Urinary bladder (tissue), 4 donors: Measurements from ENCODE around the gene FER. TPM values are rescaled to one million over a fixed set of nuclear protein-coding genes. Genes with fewer than 3 reads are reported as not detected.
A peak's percentile ranks its signal among the peaks of the same experiment; 100 is the strongest.

Experiments
- DNase-seq: peaks from one replicate; pipeline ENCODE4 v3.0.0-alpha.2; 2015; ENCODE audit errors: extremely low spot score
- H3K27ac ChIP-seq: one replicate; pipeline ENCODE4 v1.5.1; 2013; ENCODE audit warnings: low read depth, mild to moderate bottlenecking, moderate library complexity
- H3K36me3 ChIP-seq: one replicate; pipeline ENCODE4 v1.6.1; 2013; ENCODE audit warnings: mild to moderate bottlenecking, moderate library complexity; ENCODE audit not compliant: insufficient read depth
- H3K4me1 ChIP-seq: one replicate; pipeline ENCODE4 v1.6.1; 2013; ENCODE audit warnings: mild to moderate bottlenecking, moderate library complexity; ENCODE audit not compliant: insufficient read depth
- H3K4me3 ChIP-seq: one replicate; pipeline ENCODE4 v1.5.1; 2013; ENCODE audit warnings: low read depth, low read length
- WGBS: extraction: QIAGEN DNeasy Blood & Tissue Kit; methylation state at CpG from one replicate; pipeline ENCODE4 v1.1.7; 2013; 5-methylcytosine and 5-hydroxymethylcytosine counted together
- polyA plus RNA-seq: library from polyadenylated mRNA; stranded (reverse); fragments of 200-250 nt; gene quantifications from one replicate; pipeline ENCODE4 v1.2.3, GENCODE V29; 2013
- total RNA-seq: library from RNA; depleted of rRNA; stranded (reverse); fragments of >200 nt; gene quantifications from one replicate; pipeline ENCODE4 v1.2.3, GENCODE V29; 2014
- donor health status: healthy with polysubstance abuse.
- donor health status: healthy.

FER gene
- total and polyA plus RNA-seq, 2 donors: 6.3 to 84.6 TPM

GRCh38 chr5:108729242-108729615 lies 18.5 kb upstream of the FER start:
- 86% methylated on average over 8 of the region's 8 CpGs for WGBS
- H3K36me3 ChIP-seq: no peaks in the 10 kb centered on the region
- H3K4me3 ChIP-seq: no peak overlapping the region
- no peaks in the 10 kb centered on the region for H3K4me1 ChIP-seq
- DNase-seq: no peak
- H3K27ac ChIP-seq: no peak overlapping the region

DNA sequence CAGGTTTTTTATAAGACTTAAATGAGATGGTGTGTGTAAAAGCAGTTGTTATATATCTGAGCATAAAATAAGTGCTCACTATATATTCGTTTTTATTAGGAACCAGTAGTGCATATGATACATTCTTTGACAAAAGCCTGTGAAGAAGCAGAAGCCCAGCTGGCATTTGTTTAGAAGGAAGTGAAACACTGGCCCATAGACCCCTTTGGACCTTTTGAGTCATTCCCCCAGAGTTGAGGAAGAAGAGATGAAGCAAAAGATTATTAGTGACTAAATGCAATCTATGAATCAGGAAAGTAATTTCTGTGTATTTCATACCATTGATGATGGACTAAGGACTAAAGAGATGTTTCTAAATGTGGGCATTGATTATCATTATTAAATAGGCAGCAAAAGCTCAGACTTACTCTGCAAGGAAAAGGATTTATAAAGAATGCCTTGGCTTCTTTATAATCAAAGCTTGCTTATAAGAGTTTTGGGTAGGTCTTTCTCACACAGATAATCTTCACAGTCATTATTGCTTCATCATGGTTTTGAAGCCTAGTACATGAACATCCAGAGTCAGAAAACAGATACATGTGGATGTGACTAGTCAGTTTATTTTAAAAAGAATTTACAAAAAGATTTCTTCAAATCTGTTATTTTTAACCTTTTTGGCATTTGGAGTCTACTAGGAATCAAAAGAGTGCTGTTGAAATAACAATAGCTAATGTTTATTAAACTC lies 16.9 kb upstream of the FER start:
- Histone ChIP-seq H3K4me1 (no peaks in the 10 kb centered on the region), H3K27ac (no peak overlapping the region), H3K4me3 (no peak overlapping the region), H3K36me3 (no peaks in the 10 kb centered on the region)
- WGBS: 68% methylated on average over 1 of the region's 1 CpG
- no peak for DNase-seq

- no peak overlapping the region for H3K4me3 ChIP-seq
- no peaks in the 10 kb centered on the region for H3K4me1 ChIP-seq
- DNase-seq: no peak
- no peak overlapping the region for H3K27ac ChIP-seq
- WGBS: 51% methylated on average over 5 of the region's 5 CpGs
- H3K36me3 ChIP-seq: no peaks in the 10 kb centered on the region
Measured at GRCh38 chr5:108735790-108736189, 11.9 kb upstream of the FER start.

DNA sequence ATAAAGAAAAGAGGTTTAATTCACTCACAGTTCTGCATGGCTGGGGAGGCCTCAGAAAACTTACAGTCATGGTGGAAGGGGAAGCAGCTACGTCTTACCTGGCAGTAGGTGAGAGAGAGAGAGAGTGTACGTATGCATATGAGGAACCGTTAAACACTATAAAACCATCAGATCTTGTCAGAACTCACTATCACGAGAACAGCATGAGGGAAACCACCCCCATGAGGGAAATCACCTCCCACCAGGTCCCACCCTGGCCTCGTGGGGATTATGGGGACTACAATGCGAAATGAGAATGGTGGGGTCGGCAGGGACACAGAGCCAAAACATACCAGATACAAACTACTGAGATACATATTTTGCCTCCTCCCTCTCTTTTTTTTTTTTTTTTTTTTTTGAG lies 10.8 kb upstream of the FER start:
- H3K4me1 ChIP-seq: no peaks in the 10 kb centered on the region
- H3K4me3 ChIP-seq: no peak overlapping the region
- 81% methylated on average over 7 of the region's 7 CpGs for WGBS

GRCh38 chr5:108739376-108739775 lies 8.3 kb upstream of the FER start:
- Histone ChIP-seq H3K4me1 (no peaks in the 10 kb centered on the region), H3K36me3 (no peaks in the 10 kb centered on the region), H3K27ac (no peak overlapping the region), H3K4me3 (no peak overlapping the region)
- WGBS: 74% methylated on average over 4 of the region's 4 CpGs
- no peak for DNase-seq

More for the DNA sequence above, 10.8 kb upstream of the FER start:
- no peak for DNase-seq
- H3K27ac ChIP-seq: no peak overlapping the region
- no peaks in the 10 kb centered on the region for H3K36me3 ChIP-seq

GRCh38 chr5:108739906-108740305 lies 7.8 kb upstream of the FER start:
- H3K4me1 ChIP-seq: no peaks in the 10 kb centered on the region
- DNase-seq: no peak
- no peak overlapping the region for H3K4me3 ChIP-seq
- WGBS: 39% methylated on average over 5 of the region's 5 CpGs
- no peak overlapping the region for H3K27ac ChIP-seq
- H3K36me3 ChIP-seq: no peaks in the 10 kb centered on the region

- WGBS: 92% methylated on average over 1 of the region's 1 CpG
- H3K4me3 ChIP-seq: no peak overlapping the region
- H3K27ac ChIP-seq: no peak overlapping the region
- H3K4me1 ChIP-seq: no peaks in the 10 kb centered on the region
- no peak for DNase-seq
- no peaks in the 10 kb centered on the region for H3K36me3 ChIP-seq
Measured at GRCh38 chr5:108743319-108743718, 4.4 kb upstream of the FER start.

DNA sequence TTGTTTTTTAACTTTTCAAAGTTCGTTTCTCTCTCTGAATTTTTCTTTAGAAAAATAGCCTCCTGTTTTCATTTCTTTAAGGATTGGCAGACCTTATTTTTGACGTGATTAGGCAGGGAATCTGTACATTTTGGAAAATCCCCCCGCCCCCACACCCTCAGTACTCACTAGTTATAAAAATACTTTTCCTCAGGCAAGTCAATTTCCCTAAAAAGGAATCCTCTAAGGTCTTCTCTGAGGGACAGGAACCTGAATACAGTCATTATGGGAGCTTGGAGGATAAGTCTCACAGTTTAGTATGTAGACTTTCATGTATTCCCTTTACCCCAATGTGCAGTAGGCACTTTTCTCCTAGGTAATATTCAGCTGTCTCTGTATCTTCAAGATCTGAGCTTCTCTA lies 3.9 kb upstream of the FER start:
- DNase-seq: no peak
- no peaks in the 10 kb centered on the region for H3K4me1 ChIP-seq
- no peak overlapping the region for H3K4me3 ChIP-seq
- H3K36me3 ChIP-seq: no peaks in the 10 kb centered on the region
- WGBS: 84% methylated on average over 3 of the region's 3 CpGs
- H3K27ac ChIP-seq: no peak overlapping the region

- Histone ChIP-seq H3K4me3 (peak overlapping the region; percentile 59), H3K27ac (no peak overlapping the region), H3K4me1 (no peaks in the 10 kb centered on the region), H3K36me3 (no peaks in the 10 kb centered on the region)
- no peak for DNase-seq
- 33% methylated on average over 10 of the region's 10 CpGs for WGBS
Measured at GRCh38 chr5:108747111-108747773, 455 bp upstream of the FER start.

- peak; percentile 96 for DNase-seq
- no peaks in the 10 kb centered on the region for H3K36me3 ChIP-seq
- peak overlapping the region; percentile 76 for H3K4me3 ChIP-seq
- peak overlapping the region; percentile 95 for H3K27ac ChIP-seq
- WGBS: under 1% methylated on average over 69 of the region's 69 CpGs
- no peaks in the 10 kb centered on the region for H3K4me1 ChIP-seq
Measured at GRCh38 chr5:108748401-108749127, 867 bp downstream of the FER start.

DNA sequence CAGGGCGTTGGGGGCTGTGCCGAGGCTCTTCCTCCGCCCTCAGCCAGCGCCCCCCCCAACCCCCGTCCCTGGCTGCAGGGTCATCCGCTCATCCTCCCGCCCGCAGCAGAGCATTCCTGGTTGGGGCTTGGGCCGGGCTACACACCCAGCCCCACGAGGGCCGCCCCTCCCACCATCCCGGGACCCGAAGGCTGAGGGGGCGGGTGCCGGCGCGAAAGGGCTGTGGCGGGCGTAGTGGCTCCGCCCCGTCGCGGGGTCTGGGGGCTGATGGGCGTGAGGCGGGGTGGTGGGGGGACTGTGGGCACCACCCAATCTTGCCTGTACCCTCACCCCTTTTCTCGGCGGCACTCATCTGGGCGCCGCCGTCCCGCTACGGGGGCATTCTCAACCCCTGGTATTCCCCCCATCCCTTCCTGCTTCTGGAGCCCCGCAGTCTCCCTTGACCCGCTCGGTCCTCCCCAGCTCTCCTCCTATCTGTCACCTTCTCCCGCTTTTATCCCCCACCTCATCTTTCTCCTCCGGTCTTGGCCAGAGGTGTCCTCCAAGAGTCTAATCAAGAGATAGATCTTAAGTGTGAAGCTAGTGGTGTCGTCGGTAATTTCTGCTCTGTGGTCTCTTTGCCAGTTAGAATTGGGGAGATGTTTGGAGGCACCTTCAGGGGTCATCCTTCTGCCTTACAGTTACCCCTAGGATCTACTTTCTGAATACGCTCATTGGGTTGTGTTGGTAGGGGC lies 1.6 kb downstream of the FER start:
- Histone ChIP-seq H3K36me3 (no peaks in the 10 kb centered on the region), H3K4me3 (peak overlapping the region; percentile 76), H3K27ac (peak overlapping the region; percentile 30), H3K4me1 (no peaks in the 10 kb centered on the region)
- WGBS: 1% methylated on average over 40 of the region's 40 CpGs
- DNase-seq: no peak

DNA sequence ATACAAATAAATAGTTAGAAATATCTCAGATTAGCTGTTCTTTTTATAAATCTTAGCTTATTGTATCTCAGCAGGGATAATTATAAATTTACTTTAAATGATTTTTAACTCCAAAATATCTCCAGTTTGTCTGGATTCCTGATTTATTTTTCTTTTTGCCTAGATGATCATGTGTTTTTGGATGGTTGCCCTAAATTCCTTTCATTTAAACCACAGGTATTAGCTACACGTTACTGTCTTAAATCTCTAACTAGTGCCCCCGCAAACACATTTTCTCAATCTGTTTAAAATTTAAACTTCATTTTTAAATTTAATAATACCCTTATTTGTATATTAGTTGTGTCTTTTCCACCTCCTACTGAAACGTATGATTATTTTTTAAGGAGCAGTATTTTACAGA lies 5.6 kb downstream of the FER start:
- WGBS: 84% methylated on average over 3 of the region's 3 CpGs
- Histone ChIP-seq H3K4me1 (no peaks in the 10 kb centered on the region), H3K36me3 (no peaks in the 10 kb centered on the region), H3K4me3 (no peak overlapping the region), H3K27ac (no peak overlapping the region)
- no peak for DNase-seq

DNA sequence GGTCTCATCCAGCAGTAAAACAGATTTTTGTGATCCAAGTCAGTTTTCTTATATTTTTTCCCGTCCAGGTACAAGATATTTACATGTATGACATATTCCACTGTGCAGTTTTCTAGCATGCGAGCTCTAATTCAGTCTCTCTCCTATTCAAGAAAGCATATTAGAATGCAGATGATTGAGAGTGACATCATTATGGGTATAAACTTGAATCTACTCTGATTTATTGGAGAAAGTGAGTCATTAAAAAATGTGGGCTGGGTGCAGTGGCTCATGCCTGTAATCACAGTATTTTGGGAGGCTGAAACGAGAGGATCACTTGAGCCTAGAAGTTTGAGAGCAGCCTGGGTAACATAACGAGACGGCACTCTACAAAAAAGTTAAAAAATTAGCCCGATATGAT lies 6.2 kb downstream of the FER start:
- H3K27ac ChIP-seq: no peak overlapping the region
- no peaks in the 10 kb centered on the region for H3K4me1 ChIP-seq
- no peak for DNase-seq
- WGBS: 82% methylated on average over 6 of the region's 6 CpGs
- H3K36me3 ChIP-seq: no peaks in the 10 kb centered on the region
- no peak overlapping the region for H3K4me3 ChIP-seq
